Measurements from ENCODE around the gene ADCYAP1R1.

DNA sequence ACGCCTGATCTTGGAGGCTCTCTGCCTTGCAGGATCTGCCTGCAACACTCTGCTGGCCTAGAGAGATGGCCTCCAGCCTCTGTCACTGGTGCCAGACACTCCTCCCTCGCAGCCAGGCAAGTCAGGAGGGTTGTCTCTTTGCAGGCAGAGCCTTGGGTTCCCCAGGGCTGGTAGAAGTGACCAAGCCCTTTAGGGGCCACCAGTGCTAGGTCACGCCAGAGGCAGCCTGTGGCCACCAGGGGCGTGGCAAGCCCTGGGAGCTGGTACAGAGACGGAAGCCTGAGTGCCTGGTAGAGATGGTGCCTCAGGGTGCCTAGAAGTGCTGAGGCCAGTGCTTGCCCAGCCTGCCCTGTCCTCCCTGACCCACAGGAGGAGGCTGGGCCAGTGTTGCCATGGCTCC is 9.1 kb downstream of the ADCYAP1R1 start:
- TF ChIP-seq EZH2phosphoT487 (IDR thresholded peaks at IDR 0.05; ENCODE audit: borderline replicate concordance) (no peak), SRF (IDR thresholded peaks at IDR 0.05; ENCODE audit: low read depth) (no peak), POLR2A (IDR thresholded peaks at IDR 0.05; ENCODE audit: borderline replicate concordance, extremely low read depth, insufficient read depth, insufficient read length) (no peak), POLR2AphosphoS5 (IDR thresholded peaks at IDR 0.05; ENCODE audit: low read depth, low read length) (no peak), EZH2 (IDR thresholded peaks at IDR 0.05) (no peak), SP1 (IDR thresholded peaks at IDR 0.05; ENCODE audit: low read depth) (no peak), YY1 (IDR thresholded peaks at IDR 0.05; ENCODE audit: extremely low read depth, insufficient replicate concordance, low read depth, low read length) (no peak), FOSL1 (IDR thresholded peaks at IDR 0.05; ENCODE audit: low read depth) (no peak), JUND (IDR thresholded peaks at IDR 0.05) (no peak), CBX3 (IDR thresholded peaks at IDR 0.05; ENCODE audit: low read depth) (no peak)
- TF ChIP-seq, protein P1, sequence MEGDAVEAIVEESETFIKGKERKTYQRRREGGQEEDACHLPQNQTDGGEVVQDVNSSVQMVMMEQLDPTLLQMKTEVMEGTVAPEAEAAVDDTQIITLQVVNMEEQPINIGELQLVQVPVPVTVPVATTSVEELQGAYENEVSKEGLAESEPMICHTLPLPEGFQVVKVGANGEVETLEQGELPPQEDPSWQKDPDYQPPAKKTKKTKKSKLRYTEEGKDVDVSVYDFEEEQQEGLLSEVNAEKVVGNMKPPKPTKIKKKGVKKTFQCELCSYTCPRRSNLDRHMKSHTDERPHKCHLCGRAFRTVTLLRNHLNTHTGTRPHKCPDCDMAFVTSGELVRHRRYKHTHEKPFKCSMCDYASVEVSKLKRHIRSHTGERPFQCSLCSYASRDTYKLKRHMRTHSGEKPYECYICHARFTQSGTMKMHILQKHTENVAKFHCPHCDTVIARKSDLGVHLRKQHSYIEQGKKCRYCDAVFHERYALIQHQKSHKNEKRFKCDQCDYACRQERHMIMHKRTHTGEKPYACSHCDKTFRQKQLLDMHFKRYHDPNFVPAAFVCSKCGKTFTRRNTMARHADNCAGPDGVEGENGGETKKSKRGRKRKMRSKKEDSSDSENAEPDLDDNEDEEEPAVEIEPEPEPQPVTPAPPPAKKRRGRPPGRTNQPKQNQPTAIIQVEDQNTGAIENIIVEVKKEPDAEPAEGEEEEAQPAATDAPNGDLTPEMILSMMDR (IDR thresholded peaks at IDR 0.05 in 2 of 3, conservative IDR thresholded peaks at IDR 0.05 in 1 of 3; ENCODE audit: borderline replicate concordance in 1 of 3, insufficient read depth in 1 of 3, low read depth in 2 of 3, low read length in 2 of 3), result peak in 2 of 3 experiments; percentile 34 to 46; a peak in 3 of 6 replicates
- TF ChIP-seq, protein P2, sequence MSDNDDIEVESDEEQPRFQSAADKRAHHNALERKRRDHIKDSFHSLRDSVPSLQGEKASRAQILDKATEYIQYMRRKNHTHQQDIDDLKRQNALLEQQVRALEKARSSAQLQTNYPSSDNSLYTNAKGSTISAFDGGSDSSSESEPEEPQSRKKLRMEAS (IDR thresholded peaks at IDR 0.05), result no peak
- TF ChIP-seq, protein P3, sequence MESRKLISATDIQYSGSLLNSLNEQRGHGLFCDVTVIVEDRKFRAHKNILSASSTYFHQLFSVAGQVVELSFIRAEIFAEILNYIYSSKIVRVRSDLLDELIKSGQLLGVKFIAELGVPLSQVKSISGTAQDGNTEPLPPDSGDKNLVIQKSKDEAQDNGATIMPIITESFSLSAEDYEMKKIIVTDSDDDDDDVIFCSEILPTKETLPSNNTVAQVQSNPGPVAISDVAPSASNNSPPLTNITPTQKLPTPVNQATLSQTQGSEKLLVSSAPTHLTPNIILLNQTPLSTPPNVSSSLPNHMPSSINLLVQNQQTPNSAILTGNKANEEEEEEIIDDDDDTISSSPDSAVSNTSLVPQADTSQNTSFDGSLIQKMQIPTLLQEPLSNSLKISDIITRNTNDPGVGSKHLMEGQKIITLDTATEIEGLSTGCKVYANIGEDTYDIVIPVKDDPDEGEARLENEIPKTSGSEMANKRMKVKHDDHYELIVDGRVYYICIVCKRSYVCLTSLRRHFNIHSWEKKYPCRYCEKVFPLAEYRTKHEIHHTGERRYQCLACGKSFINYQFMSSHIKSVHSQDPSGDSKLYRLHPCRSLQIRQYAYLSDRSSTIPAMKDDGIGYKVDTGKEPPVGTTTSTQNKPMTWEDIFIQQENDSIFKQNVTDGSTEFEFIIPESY (IDR thresholded peaks at IDR 0.05; ENCODE audit: extremely low read depth, insufficient replicate concordance, low read length), result no peak
- TF ChIP-seq, protein P4, sequence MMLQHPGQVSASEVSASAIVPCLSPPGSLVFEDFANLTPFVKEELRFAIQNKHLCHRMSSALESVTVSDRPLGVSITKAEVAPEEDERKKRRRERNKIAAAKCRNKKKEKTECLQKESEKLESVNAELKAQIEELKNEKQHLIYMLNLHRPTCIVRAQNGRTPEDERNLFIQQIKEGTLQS (IDR thresholded peaks at IDR 0.05), result no peak

All from HCT116 (cell line).